A673 (cell line): ENCODE measurements around the gene CLRN1. TPM values are rescaled to one million over a fixed set of nuclear protein-coding genes. Genes with fewer than 3 reads are reported as not detected.

ENCODE experiments used
- BruUV-seq: library from RNA; stranded (reverse); fragments of 400-500 nt; replicated peaks from 2 replicates; lab custom pipeline; 2021; lab: Mats Ljungman, UMichigan
- CTCF ChIA-PET: fragments of 300-600 bp; sonication (Branson Sonifier 250); formaldehyde crosslinking; loops from one replicate; lab custom pipeline; 2022; ENCODE audit warnings: antibody characterized with exemption; lab: Charles Lee
- POLR2A ChIA-PET: fragments of 300-600 bp; sonication (Branson Sonifier 250); formaldehyde crosslinking; loops from one replicate; lab custom pipeline; 2022; ENCODE audit warnings: antibody characterized with exemption; ENCODE audit not compliant: low non-redundant PET; lab: Charles Lee
- DNase-seq: peaks from one replicate; pipeline ENCODE4 v3.0.0-alpha.2; 2015; ENCODE audit warnings: low spot score
- H3K27ac ChIP-seq: fragments of 200-600 bp; sonication (generic); 2 replicates; pipeline ENCODE4 v1.5.1; 2016; ENCODE audit warnings: mixed run types, low read depth, mild to moderate bottlenecking, mixed read lengths, antibody characterized with exemption, low read length; ENCODE audit not compliant: poor library complexity, severe bottlenecking
- H3K27me3 ChIP-seq: fragments of 200-600 bp; sonication (generic); replicated peaks from 2 replicates; pipeline ENCODE4 v1.6.1; 2017; ENCODE audit warnings: mixed run types, low read depth, mild to moderate bottlenecking, mixed read lengths, antibody characterized with exemption, low read length; ENCODE audit not compliant: insufficient read depth, poor library complexity
- H3K36me3 ChIP-seq: fragments of 200-600 bp; sonication (generic); 2 replicates; pipeline ENCODE4 v1.6.1; 2016; ENCODE audit warnings: mixed run types, mild to moderate bottlenecking, mixed read lengths, antibody characterized with exemption, low read length; ENCODE audit not compliant: insufficient read depth, poor library complexity, severe bottlenecking
- H3K4me1 ChIP-seq: fragments of 200-600 bp; sonication (generic); 2 replicates; pipeline ENCODE4 v1.6.1; 2017; ENCODE audit warnings: mixed run types, mild to moderate bottlenecking, mixed read lengths, antibody characterized with exemption, low read length; ENCODE audit not compliant: insufficient read depth, poor library complexity, severe bottlenecking
- H3K4me3 ChIP-seq: fragments of 200-600 bp; sonication (generic); 2 replicates; pipeline ENCODE4 v1.5.1; 2016; ENCODE audit warnings: low read depth, mixed run types, mild to moderate bottlenecking, mixed read lengths, low read length; ENCODE audit not compliant: poor library complexity, severe bottlenecking
- H3K9me3 ChIP-seq: fragments of 200-600 bp; sonication (generic); 2 replicates; pipeline ENCODE4 v1.6.1; 2016; ENCODE audit warnings: mixed run types, low read depth, mild to moderate bottlenecking, mixed read lengths, antibody characterized with exemption, low read length; ENCODE audit not compliant: poor library complexity, severe bottlenecking
- EZH2 ChIP-seq: fragments of 200-600 bp; sonication (generic); IDR thresholded peaks from 2 replicates; pipeline ENCODE4 v1.6.1; 2017; ENCODE audit warnings: borderline replicate concordance, low read depth, mild to moderate bottlenecking, mixed read lengths, antibody characterized with exemption, low read length; ENCODE audit not compliant: poor library complexity, severe bottlenecking
- intact Hi-C: fragments of 100-400 bp; cut with micrococcal nuclease; formaldehyde crosslinking; loops from one replicate; pipeline ENCODE4 v1.10.0; 2022; ENCODE audit not compliant: unreplicated experiment
- total RNA-seq: library from RNA; stranded (reverse); gene quantifications from 2 replicates; pipeline ENCODE4 v1.2.3, GENCODE V29; 2021
- TF ChIP-seq, protein P1 (sequence below): fragments of 300-800, 200-600 bp; sonication (generic); conservative IDR thresholded peaks from 2 replicates; pipeline ENCODE4 v1.5.1; 2017; ENCODE audit warnings: low read depth, mild to moderate bottlenecking, antibody characterized with exemption, low read length, moderate library complexity, mixed read lengths

Gene CLRN1
- total RNA-seq, 1 experiment from 2014 or later, result not detected

DNA sequence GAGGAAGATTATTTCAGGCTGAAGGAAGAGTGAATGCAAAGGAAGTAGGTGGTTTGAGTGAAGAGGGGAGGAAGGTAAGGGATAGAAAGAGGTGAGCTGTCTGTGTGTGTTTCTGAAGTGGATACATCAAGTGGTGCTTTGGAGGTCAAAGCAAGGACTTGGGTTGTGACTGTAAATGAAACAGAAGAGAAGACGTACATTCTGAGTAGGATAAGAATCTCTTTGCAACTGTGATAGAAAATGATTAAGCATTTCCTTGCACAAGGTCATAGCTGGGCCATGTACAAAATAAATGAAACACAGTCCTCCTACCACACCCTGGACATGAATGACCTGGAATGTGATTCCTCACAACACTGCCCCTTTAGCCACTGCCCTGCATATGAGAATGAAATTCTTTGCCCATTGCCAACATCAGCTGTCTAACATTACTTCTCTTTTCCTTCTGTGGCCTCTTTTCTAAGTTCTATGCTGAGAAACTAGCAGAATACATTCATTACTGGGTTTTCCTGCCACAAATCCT is 39.0 kb downstream of the CLRN1 start:
- Histone ChIP-seq H3K4me1 (no peaks in the 10 kb centered on the region), H3K4me3 (no peak overlapping the region), H3K27ac (no peak overlapping the region), H3K27me3 (peaks cover 23% of the 10 kb centered on the region), H3K9me3 (no peaks in the 10 kb centered on the region), H3K36me3 (no peaks in the 10 kb centered on the region)
- BruUV-seq, result no TSS peak
- POLR2A ChIA-PET, result no interaction called here
- DNase-seq, result no peak
- intact Hi-C loops, result no loop called here
- CTCF ChIA-PET, result no interaction called here
- TF ChIP-seq, protein P1, sequence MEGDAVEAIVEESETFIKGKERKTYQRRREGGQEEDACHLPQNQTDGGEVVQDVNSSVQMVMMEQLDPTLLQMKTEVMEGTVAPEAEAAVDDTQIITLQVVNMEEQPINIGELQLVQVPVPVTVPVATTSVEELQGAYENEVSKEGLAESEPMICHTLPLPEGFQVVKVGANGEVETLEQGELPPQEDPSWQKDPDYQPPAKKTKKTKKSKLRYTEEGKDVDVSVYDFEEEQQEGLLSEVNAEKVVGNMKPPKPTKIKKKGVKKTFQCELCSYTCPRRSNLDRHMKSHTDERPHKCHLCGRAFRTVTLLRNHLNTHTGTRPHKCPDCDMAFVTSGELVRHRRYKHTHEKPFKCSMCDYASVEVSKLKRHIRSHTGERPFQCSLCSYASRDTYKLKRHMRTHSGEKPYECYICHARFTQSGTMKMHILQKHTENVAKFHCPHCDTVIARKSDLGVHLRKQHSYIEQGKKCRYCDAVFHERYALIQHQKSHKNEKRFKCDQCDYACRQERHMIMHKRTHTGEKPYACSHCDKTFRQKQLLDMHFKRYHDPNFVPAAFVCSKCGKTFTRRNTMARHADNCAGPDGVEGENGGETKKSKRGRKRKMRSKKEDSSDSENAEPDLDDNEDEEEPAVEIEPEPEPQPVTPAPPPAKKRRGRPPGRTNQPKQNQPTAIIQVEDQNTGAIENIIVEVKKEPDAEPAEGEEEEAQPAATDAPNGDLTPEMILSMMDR, result no peak
- no peak for TF ChIP-seq EZH2

DNA sequence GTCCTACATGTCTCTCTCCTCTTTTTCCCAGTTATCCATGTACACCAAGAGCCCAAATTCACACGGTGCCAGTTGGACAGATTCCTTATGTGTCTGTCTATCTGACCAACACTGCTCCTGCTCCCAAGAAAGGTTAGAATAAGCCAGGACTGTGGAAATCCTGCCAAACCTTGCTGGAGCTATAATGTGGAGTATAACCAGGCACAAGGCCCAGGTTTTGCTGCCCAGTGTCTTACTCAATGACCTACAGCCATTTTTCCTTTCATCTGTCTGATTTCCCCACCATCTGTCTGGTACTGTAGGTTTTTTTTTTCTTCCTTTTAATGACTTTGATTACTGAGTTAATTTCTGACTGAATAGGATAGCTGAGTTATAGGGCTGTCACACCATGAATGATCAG is 40.8 kb downstream of the CLRN1 start:
- H3K4me3 ChIP-seq, result no peak overlapping the region
- CTCF ChIA-PET, result no interaction called here
- no peak overlapping the region for H3K27ac ChIP-seq
- H3K36me3 ChIP-seq, result no peaks in the 10 kb centered on the region
- POLR2A ChIA-PET, result no interaction called here
- no peak for DNase-seq
- no TSS peak for BruUV-seq
- peaks cover 23% of the 10 kb centered on the region for H3K27me3 ChIP-seq
- TF ChIP-seq, protein P1, result no peak
- no peaks in the 10 kb centered on the region for H3K4me1 ChIP-seq
- no peaks in the 10 kb centered on the region for H3K9me3 ChIP-seq
- intact Hi-C loops, result no loop called here

DNA sequence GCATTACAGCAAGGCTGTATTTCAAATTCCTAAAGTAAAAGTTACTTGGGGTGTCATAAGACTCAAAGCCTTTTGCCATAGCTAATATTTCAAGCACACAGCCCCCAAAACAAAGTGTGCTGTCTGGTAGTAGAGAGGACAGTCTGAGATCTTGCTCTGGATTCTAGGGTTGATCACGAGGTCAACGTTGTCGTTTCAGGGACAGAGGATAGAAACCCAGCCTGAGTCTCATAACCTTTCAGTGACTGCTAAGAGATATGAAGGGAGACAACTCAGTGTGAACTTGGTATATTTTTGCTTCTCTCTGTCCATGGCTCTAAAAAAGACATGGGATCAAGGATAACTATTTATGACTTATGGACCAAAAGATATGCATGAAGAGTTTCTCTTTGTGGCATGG is 41.7 kb downstream of the CLRN1 start:
- no peak overlapping the region for H3K4me3 ChIP-seq
- no TSS peak for BruUV-seq
- POLR2A ChIA-PET, result no interaction called here
- DNase-seq, result no peak
- intact Hi-C loops, result no loop called here
- CTCF ChIA-PET, result no interaction called here
- H3K27ac ChIP-seq, result no peak overlapping the region
- no peaks in the 10 kb centered on the region for H3K4me1 ChIP-seq
- H3K36me3 ChIP-seq, result no peaks in the 10 kb centered on the region
- H3K27me3 ChIP-seq, result peaks cover 26% of the 10 kb centered on the region
- TF ChIP-seq EZH2, result no peak
- TF ChIP-seq, protein P1, result no peak
- no peaks in the 10 kb centered on the region for H3K9me3 ChIP-seq
